ENCODE data around the gene KDM6A. TPM values are rescaled to one million over a fixed set of nuclear protein-coding genes. Genes with fewer than 3 reads are reported as not detected.

Gene KDM6A
- total and polyA plus RNA-seq, 9 of the 15 experiments (the other 6 are each of a cell fraction or from before 2014, with no cell fraction given), result 8.4 to 34.3 (median 22.9) TPM

DNA sequence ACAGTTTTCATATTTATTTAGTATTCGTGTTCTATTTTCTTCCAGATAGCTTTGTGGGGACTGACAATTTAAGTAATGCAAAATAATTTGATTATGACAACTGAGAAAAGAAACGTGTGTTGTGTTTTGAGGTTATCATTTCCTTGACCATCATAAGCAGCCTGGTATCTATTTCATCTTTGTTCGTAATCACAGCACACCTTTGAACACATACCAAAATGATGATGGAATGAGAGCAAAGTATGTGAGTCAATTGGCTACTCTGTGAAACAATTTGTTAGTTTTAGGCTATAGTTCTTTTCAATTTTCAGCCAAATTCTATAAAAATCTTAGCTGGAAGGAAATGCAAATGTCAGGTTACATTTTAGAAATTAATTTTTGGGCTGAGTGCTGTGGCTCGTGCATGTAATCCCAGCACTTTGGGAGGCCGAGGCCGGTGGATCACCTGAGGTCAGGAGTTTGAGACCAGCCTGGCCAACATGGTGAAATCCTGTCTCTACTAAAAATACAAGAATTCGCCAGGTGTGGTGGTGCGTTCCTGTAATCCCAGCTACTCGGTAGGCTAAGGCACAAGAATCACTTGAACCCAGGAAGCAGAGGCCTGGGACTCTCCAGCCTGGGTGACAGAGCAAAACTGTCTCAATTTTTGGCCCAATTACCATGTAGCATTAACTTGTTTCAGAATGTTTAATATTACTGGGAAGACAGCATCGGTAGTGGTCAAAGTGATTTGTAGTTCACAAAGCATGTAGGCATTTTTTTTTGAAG is 30.3 kb upstream of the KDM6A start:
- H3K27ac ChIP-seq (ENCODE audit: extremely low read depth, low read depth, low read length), result peak overlapping the region; percentile 89
- peak overlapping the region; percentile 86 for H3K4me2 ChIP-seq (ENCODE audit: insufficient read depth, low read length)
- 27% methylated on average over 9 of the region's 10 CpGs for WGBS (ENCODE audit: insufficient coverage, low coverage, missing lambda C conversion rate)
- DNase-seq (ENCODE audit: extremely low read depth in 1 of 4, low spot score in 3 of 4), result no peak
- peak overlapping the region in 1 of 2 experiments; percentile 69; a peak in 3 of 4 replicates for H3K9ac ChIP-seq (ENCODE audit: insufficient read depth in 1 of 2, low read depth in 2 of 2, low read length in 2 of 2)
- H3K79me2 ChIP-seq (ENCODE audit: control insufficient read depth, insufficient read depth, low read length), result peaks cover 5% of the 10 kb centered on the region; the same call in 2 of the 3 replicates
- intact Hi-C loops (cut with micrococcal nuclease) (no loop called here), in situ Hi-C loops (cut with MboI) (no loop called here)
- no peaks in the 10 kb centered on the region for H3K9me1 ChIP-seq (ENCODE audit: control insufficient read depth, insufficient read depth, low read length)
- no TSS peak for BruUV-seq (replicated peaks)
- H4K20me1 ChIP-seq (replicated peaks; ENCODE audit: control insufficient read depth, insufficient read depth, low read length), result no peaks in the 10 kb centered on the region
- ATAC-seq, result peak; percentile 46
- no peaks in the 10 kb centered on the region for H3K27me3 ChIP-seq (ENCODE audit: control insufficient read depth in 2 of 2, insufficient read depth in 2 of 2, low read length in 2 of 2)
- no peak for FAIRE-seq
- H3K9me3 ChIP-seq (replicated peaks; ENCODE audit: control insufficient read depth, insufficient read depth, low read depth, low read length), result no peaks in the 10 kb centered on the region
- POLR2A ChIA-PET, result interaction anchor here (1.1 kb wide), 1 partner anchor 12 kb away, joined by 3 read pairs; no protein-coding TSS in a partner anchor
- peaks cover 8 to 14% of the 10 kb centered on the region in 2 experiments; a peak in 4 of 5 replicates for H3K4me1 ChIP-seq (replicated peaks in 1 of 2; ENCODE audit: control insufficient read depth in 2 of 2, insufficient read depth in 2 of 2, low read length in 2 of 2)
- H2AFZ ChIP-seq (ENCODE audit: low read depth, low read length), result peak overlapping the region; percentile 88
- no peaks in the 10 kb centered on the region for H3K36me3 ChIP-seq (ENCODE audit: control insufficient read depth, insufficient read depth, low read length)
- no peak overlapping the region for H3K4me3 ChIP-seq
- CTCF ChIA-PET (ENCODE audit: low intra/inter-chr PET ratio), result no interaction called here
- TF ChIP-seq TEAD1 (CRISPR knock-in tag; IDR thresholded peaks at IDR 0.05), result 0 out of 4 replicates have a peak, but pooled peaks of 1 of the 2 experiments have one; percentile 15
- TF ChIP-seq, protein P1, sequence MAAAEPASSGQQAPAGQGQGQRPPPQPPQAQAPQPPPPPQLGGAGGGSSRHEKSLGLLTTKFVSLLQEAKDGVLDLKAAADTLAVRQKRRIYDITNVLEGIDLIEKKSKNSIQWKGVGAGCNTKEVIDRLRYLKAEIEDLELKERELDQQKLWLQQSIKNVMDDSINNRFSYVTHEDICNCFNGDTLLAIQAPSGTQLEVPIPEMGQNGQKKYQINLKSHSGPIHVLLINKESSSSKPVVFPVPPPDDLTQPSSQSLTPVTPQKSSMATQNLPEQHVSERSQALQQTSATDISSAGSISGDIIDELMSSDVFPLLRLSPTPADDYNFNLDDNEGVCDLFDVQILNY (CRISPR knock-in tag; IDR thresholded peaks at IDR 0.05), result no peak
- TF ChIP-seq, protein P2, sequence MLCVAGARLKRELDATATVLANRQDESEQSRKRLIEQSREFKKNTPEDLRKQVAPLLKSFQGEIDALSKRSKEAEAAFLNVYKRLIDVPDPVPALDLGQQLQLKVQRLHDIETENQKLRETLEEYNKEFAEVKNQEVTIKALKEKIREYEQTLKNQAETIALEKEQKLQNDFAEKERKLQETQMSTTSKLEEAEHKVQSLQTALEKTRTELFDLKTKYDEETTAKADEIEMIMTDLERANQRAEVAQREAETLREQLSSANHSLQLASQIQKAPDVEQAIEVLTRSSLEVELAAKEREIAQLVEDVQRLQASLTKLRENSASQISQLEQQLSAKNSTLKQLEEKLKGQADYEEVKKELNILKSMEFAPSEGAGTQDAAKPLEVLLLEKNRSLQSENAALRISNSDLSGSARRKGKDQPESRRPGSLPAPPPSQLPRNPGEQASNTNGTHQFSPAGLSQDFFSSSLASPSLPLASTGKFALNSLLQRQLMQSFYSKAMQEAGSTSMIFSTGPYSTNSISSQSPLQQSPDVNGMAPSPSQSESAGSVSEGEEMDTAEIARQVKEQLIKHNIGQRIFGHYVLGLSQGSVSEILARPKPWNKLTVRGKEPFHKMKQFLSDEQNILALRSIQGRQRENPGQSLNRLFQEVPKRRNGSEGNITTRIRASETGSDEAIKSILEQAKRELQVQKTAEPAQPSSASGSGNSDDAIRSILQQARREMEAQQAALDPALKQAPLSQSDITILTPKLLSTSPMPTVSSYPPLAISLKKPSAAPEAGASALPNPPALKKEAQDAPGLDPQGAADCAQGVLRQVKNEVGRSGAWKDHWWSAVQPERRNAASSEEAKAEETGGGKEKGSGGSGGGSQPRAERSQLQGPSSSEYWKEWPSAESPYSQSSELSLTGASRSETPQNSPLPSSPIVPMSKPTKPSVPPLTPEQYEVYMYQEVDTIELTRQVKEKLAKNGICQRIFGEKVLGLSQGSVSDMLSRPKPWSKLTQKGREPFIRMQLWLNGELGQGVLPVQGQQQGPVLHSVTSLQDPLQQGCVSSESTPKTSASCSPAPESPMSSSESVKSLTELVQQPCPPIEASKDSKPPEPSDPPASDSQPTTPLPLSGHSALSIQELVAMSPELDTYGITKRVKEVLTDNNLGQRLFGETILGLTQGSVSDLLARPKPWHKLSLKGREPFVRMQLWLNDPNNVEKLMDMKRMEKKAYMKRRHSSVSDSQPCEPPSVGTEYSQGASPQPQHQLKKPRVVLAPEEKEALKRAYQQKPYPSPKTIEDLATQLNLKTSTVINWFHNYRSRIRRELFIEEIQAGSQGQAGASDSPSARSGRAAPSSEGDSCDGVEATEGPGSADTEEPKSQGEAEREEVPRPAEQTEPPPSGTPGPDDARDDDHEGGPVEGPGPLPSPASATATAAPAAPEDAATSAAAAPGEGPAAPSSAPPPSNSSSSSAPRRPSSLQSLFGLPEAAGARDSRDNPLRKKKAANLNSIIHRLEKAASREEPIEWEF (CRISPR knock-in tag; IDR thresholded peaks at IDR 0.05), result no peak
- no peak for TF ChIP-seq ZNF695 (CRISPR knock-in tag; IDR thresholded peaks at IDR 0.05)
- TF ChIP-seq MYNN (IDR thresholded peaks at IDR 0.05), result no peak
- no peak for TF ChIP-seq MYNN (CRISPR knock-in tag; IDR thresholded peaks at IDR 0.05)
- peak; percentile 46; the same call in 1 of the 2 replicates for TF ChIP-seq CREB3 (tag; conservative IDR thresholded peaks at IDR 0.05; ENCODE audit: low read depth)
- TF ChIP-seq NFRKB (IDR thresholded peaks at IDR 0.05; ENCODE audit: low read depth), result peak; percentile 46; the same call in 1 of the 2 replicates
- TF ChIP-seq NR4A1 (CRISPR knock-in tag; IDR thresholded peaks at IDR 0.05), result no peak
- TF ChIP-seq NR4A1 (tag; IDR thresholded peaks at IDR 0.05), result peak; percentile 57; the same call in 1 of the 2 replicates
- no peak for TF ChIP-seq TGIF2 (CRISPR knock-in tag; IDR thresholded peaks at IDR 0.05)
- peak; percentile 11 for TF ChIP-seq DACH1 (IDR thresholded peaks at IDR 0.05; ENCODE audit: partially characterized antibody)
- 0 out of 2 replicates have a peak, but pooled peaks have one; percentile 46 for TF ChIP-seq BRD4 (IDR thresholded peaks at IDR 0.05)
- TF ChIP-seq FOXM1 (IDR thresholded peaks at IDR 0.05; ENCODE audit: low read depth), result no peak
- no peak for TF ChIP-seq FOXM1 (CRISPR knock-in tag; IDR thresholded peaks at IDR 0.05; ENCODE audit: low read depth)
